Activated CD8-positive, alpha-beta T cell treated with anti-CD3 and anti-CD28 coated beads for 36 hours (primary cell): ENCODE data around the gene ELN. TPM values are rescaled to one million over a fixed set of nuclear protein-coding genes. Genes with fewer than 3 reads are reported as not detected.
"Not testable (repeated sequence)": the region's sequence is repeated elsewhere in the genome, so short reads cannot be mapped to it uniquely, and the experiment has no call there.

Source experiments
- ATAC-seq: fragments of 200-7000 bp; cut with Tn5 transposase; one replicate; pipeline ENCODE4 v1.10.0; 2021; ENCODE audit warnings: mild to moderate bottlenecking, moderate library complexity
- CTCF ChIA-PET: fragments of 350-600 bp; sonication (Branson Sonifier 250); formaldehyde crosslinking; loops from one replicate; lab custom pipeline; 2021; ENCODE audit warnings: antibody characterized with exemption; lab: Charles Lee
- POLR2A ChIA-PET: fragments of 350-600 bp; sonication (Branson Sonifier 250); formaldehyde crosslinking; loops from one replicate; lab custom pipeline; 2021; ENCODE audit warnings: antibody characterized with exemption; lab: Charles Lee
- DNase-seq: peaks from one replicate; pipeline ENCODE4 v3.0.0-alpha.2; 2020
- H3K27ac Mint-ChIP-seq: one replicate; pipeline ENCODE4 v1.8.0; 2021; ENCODE audit warnings: mild to moderate bottlenecking, mixed read lengths
- H3K27me3 Mint-ChIP-seq: one replicate; pipeline ENCODE4 v1.8.0; 2021; ENCODE audit warnings: mixed read lengths
- H3K36me3 Mint-ChIP-seq: one replicate; pipeline ENCODE4 v1.8.0; 2021; ENCODE audit warnings: low read depth, mixed read lengths
- H3K4me1 Mint-ChIP-seq: one replicate; pipeline ENCODE4 v1.8.0; 2021; ENCODE audit warnings: low read depth, mixed read lengths
- H3K4me3 Mint-ChIP-seq: one replicate; pipeline ENCODE4 v1.8.0; 2021; ENCODE audit warnings: mild to moderate bottlenecking, moderate library complexity, mixed read lengths
- H3K9me3 Mint-ChIP-seq: one replicate; pipeline ENCODE4 v1.8.0; 2021; ENCODE audit warnings: mixed read lengths
- intact Hi-C: fragments of 100-400 bp; cut with micrococcal nuclease; formaldehyde crosslinking; loops from one replicate; pipeline ENCODE4 v1.10.0; 2022
- total RNA-seq, 2 experiments: library from RNA; stranded (reverse); gene quantifications; one replicate each; pipeline ENCODE4 v1.2.3, GENCODE V29; 2021
- TF ChIP-seq, protein P1 (sequence below): fragments of 200-600 bp; IDR thresholded peaks from one replicate; pipeline ENCODE4 v1.8.0; 2022; ENCODE audit warnings: antibody characterized with exemption, mild to moderate bottlenecking

The ELN gene
- not detected for total RNA-seq

GRCh38 chr7:74027683-74028320 lies at the start of gene ELN:
ELN (plus strand) TSS chr7:74028173; CDS start chr7:74028188, 15 bp downstream.
- POLR2A ChIA-PET: no interaction called here
- ATAC-seq (no peak), DNase-seq (no peak)
- TF ChIP-seq, protein P1, sequence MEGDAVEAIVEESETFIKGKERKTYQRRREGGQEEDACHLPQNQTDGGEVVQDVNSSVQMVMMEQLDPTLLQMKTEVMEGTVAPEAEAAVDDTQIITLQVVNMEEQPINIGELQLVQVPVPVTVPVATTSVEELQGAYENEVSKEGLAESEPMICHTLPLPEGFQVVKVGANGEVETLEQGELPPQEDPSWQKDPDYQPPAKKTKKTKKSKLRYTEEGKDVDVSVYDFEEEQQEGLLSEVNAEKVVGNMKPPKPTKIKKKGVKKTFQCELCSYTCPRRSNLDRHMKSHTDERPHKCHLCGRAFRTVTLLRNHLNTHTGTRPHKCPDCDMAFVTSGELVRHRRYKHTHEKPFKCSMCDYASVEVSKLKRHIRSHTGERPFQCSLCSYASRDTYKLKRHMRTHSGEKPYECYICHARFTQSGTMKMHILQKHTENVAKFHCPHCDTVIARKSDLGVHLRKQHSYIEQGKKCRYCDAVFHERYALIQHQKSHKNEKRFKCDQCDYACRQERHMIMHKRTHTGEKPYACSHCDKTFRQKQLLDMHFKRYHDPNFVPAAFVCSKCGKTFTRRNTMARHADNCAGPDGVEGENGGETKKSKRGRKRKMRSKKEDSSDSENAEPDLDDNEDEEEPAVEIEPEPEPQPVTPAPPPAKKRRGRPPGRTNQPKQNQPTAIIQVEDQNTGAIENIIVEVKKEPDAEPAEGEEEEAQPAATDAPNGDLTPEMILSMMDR: no peak
- Mint-ChIP-seq H3K9me3 (no peaks in the 10 kb centered on the region), H3K36me3 (no peaks in the 10 kb centered on the region), H3K4me3 (no peak within 1 kb of the TSS), H3K4me1 (peaks cover 2% of the 10 kb centered on the region), H3K27me3 (peaks cover 42% of the 10 kb centered on the region), H3K27ac (no peak within 1 kb of the TSS)
- intact Hi-C loops: loop anchor here (10.0 kb wide), 1 partner anchor 163 kb away; the partner anchor contains the start of gene TMEM270
- CTCF ChIA-PET: interaction anchor here (1.1 to 3.9 kb wide), 10 partner anchors 9 to 216 kb away, joined by 3 to 38 read pairs (median 6); partner anchors contain the start of gene METTL27

- no peaks in the 10 kb centered on the region for H3K9me3 Mint-ChIP-seq
- H3K36me3 Mint-ChIP-seq: no peaks in the 10 kb centered on the region
- intact Hi-C loops: no loop called here
- H3K4me1 Mint-ChIP-seq: no peaks in the 10 kb centered on the region
- ChIA-PET CTCF (interaction anchor here (1.0 to 1.5 kb wide), 4 partner anchors 46 to 124 kb away, joined by 3 to 4 read pairs (median 4); no protein-coding TSS in a partner anchor), POLR2A (no interaction called here)
- no peak overlapping the region for H3K27ac Mint-ChIP-seq
- peaks cover 5% of the 10 kb centered on the region for H3K27me3 Mint-ChIP-seq
- ATAC-seq (peak; percentile 53), DNase-seq (peak; percentile 52)
- TF ChIP-seq, protein P1: peak; percentile 29
- no peak overlapping the region for H3K4me3 Mint-ChIP-seq
These were observed 49.1 kb upstream of the ELN start for GRCh38 chr7:73978661-73979563.

DNA sequence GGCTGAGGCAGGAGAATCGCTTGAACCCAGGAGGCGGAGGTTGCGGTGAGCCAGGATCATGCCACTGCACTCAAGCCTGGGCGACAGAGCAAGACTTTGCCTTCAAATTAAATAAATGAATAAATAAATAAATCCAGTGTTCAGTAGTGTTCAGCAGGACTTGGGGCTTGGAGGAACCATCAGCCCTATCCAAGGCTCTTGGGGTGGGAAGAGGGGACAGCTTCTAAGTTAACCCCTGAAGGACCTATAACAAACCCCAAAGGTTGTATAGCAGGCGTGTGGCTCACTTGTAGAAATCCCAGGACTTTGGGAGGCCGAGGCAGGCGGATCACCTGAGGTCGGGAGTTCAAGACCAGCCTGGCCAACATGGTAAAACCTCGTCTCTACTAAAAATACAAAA lies 48.3 kb upstream of the ELN start:
- POLR2A ChIA-PET, H3K4me3 Mint-ChIP-seq, intact Hi-C loops, H3K27ac Mint-ChIP-seq, H3K9me3 Mint-ChIP-seq, DNase-seq, H3K4me1 Mint-ChIP-seq, H3K36me3 Mint-ChIP-seq, ATAC-seq, H3K27me3 Mint-ChIP-seq: not testable (repeated sequence)
- CTCF ChIA-PET: interaction anchor here (1.1 to 1.5 kb wide), 3 partner anchors 46 to 125 kb away, joined by 4 read pairs; no protein-coding TSS in a partner anchor

DNA sequence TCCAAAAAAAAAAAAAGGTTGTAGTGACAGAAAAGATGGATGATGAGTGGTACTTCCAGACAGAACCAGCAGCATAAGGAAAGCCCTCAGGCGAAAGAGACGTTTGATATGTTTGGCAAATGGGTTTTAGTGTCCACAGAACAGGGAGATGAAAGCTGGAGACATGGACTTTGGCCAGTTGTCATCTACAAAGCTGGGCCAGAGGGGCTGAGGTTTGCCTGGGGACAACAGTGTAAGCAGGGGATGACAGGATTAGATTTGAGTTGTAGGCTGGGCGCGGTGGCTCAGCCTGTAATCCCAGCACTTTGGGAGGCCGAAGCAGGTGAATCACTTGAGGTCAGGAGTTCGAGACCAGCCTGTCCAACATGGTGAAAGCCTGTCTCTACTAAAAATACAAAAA lies 47.8 kb upstream of the ELN start:
- H3K4me3 Mint-ChIP-seq: no peak overlapping the region
- no peaks in the 10 kb centered on the region for H3K4me1 Mint-ChIP-seq
- no peaks in the 10 kb centered on the region for H3K36me3 Mint-ChIP-seq
- peaks cover 5% of the 10 kb centered on the region for H3K27me3 Mint-ChIP-seq
- TF ChIP-seq, protein P1: no peak
- ATAC-seq: no peak
- no peak for DNase-seq
- ChIA-PET CTCF (interaction anchor here (1.0 to 1.3 kb wide), 3 partner anchors 47 to 594 kb away, joined by 3 to 4 read pairs (median 3); no protein-coding TSS in a partner anchor), POLR2A (no interaction called here)
- no peaks in the 10 kb centered on the region for H3K9me3 Mint-ChIP-seq
- H3K27ac Mint-ChIP-seq: no peak overlapping the region
- intact Hi-C loops: no loop called here

- intact Hi-C loops: no loop called here
- POLR2A ChIA-PET: no interaction called here
- Mint-ChIP-seq H3K4me1 (no peaks in the 10 kb centered on the region), H3K27ac (no peak overlapping the region), H3K4me3 (no peak overlapping the region), H3K36me3 (no peaks in the 10 kb centered on the region), H3K9me3 (no peaks in the 10 kb centered on the region), H3K27me3 (peaks cover 3% of the 10 kb centered on the region)
- ATAC-seq: no peak
- no peak for DNase-seq
- TF ChIP-seq, protein P1: no peak
- CTCF ChIA-PET: no interaction called here
These were observed 46.0 kb upstream of the ELN start for GRCh38 chr7:73981933-73982332.
